Glomerular endothelial cell (primary cell): ENCODE data around the gene TTLL11. TPM values are rescaled to one million over a fixed set of nuclear protein-coding genes. Genes with fewer than 3 reads are reported as not detected.

Experiments used
- DNase-seq: peaks from one replicate; pipeline ENCODE4 v3.0.0-alpha.2; 2011; ENCODE audit warnings: low read depth, low spot score; ENCODE audit errors: extremely low read depth
- total RNA-seq: library from RNA; depleted of rRNA; stranded (reverse); fragments of >200 nt; gene quantifications from 2 replicates; pipeline ENCODE4 v1.2.3, GENCODE V29; 2015

TTLL11 gene
- total RNA-seq, 1 donor from 2014 or later: 8.2 TPM

DNA sequence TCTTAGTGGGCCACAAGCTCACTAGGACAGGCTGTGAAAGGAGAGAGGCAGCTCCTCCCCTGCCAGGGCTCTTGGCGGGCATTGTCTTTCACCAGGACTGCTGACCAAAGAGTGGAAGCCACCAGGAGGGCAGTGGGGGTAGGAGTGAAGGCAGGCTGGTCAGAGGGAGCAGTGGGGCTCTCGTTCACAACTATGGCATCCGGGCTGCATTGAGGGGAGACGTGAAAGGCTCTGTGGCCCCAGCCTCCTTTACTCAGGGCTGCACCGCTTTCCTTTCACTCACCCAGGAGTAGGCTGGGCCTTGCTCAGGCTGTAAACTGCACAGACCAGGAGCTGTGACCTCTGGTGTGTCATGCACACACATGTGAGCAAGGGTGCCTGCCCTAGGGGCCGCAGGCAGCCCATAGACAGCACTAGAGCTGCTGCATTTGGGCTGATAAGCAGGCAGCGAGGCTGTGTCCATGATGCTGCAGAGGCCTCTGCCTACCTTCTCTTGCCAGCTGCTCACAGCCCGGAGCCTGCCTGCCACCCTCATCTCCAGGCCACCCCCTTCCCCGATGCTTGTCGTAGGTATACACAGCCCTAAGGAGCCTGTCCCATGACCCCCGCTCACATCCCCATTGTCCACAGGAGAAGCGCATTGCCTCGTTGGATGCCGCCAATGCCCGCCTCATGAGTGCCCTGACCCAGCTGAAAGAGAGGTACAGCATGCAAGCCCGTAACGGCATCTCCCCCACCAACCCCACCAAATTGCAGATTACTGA lies 311.2 kb downstream of the TTLL11 start:
- DNase-seq: no peak

- no peak for DNase-seq
Observed at GRCh38 chr9:121781145-121781548, 312.0 kb downstream of the TTLL11 start.

- DNase-seq: no peak
Observed at GRCh38 chr9:121780177-121781040, 312.7 kb downstream of the TTLL11 start.

- no peak for DNase-seq
Observed at GRCh38 chr9:121779381-121780117, 313.6 kb downstream of the TTLL11 start.

GRCh38 chr9:121778252-121779225 lies 314.6 kb downstream of the TTLL11 start:
- DNase-seq: no peak

GRCh38 chr9:121776739-121777637 lies 316.1 kb downstream of the TTLL11 start:
- DNase-seq: no peak

GRCh38 chr9:121776001-121776738 lies 316.9 kb downstream of the TTLL11 start:
- no peak for DNase-seq

GRCh38 chr9:121774715-121775613 lies 318.1 kb downstream of the TTLL11 start:
- no peak for DNase-seq

GRCh38 chr9:121773954-121774714 lies 319.0 kb downstream of the TTLL11 start:
- no peak for DNase-seq

GRCh38 chr9:121773286-121773953 lies 319.7 kb downstream of the TTLL11 start:
- no peak for DNase-seq

DNA sequence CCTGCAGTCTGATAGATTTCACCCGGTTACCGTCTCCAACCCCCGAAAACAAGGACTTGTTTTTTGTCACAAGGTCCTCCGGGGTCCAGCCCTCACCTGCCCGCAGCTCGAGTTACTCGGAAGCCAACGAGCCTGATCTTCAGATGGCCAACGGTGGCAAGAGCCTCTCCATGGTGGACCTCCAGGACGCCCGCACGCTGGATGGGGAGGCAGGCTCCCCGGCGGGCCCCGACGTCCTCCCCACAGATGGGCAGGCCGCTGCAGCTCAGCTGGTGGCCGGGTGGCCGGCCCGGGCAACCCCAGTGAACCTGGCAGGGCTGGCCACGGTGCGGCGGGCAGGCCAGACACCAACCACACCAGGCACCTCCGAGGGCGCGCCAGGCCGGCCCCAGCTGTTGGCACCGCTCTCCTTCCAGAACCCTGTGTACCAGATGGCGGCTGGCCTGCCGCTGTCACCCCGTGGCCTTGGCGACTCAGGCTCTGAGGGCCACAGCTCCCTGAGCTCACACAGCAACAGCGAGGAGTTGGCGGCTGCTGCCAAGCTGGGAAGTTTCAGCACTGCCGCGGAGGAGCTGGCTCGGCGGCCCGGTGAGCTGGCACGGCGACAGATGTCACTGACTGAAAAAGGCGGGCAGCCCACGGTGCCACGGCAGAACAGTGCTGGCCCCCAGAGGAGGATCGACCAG lies 320.4 kb downstream of the TTLL11 start:
- no peak for DNase-seq
